Erythroblast (primary cell): ENCODE data around the gene YIF1A.

ENCODE experiments used
- GATA1 ChIP-seq: IDR thresholded peaks from 2 replicates; pipeline ENCODE4 v1.6.1; 2011; ENCODE audit warnings: low read depth, mild to moderate bottlenecking, control low read depth, low read length, moderate library complexity
- POLR2A ChIP-seq: IDR thresholded peaks from 2 replicates; pipeline ENCODE4 v1.6.1; 2011; ENCODE audit warnings: mild to moderate bottlenecking, low read length

GRCh38 chr11:66242095-66242765, 46.7 kb downstream of the YIF1A start:
- no peak for TF ChIP-seq POLR2A
- TF ChIP-seq GATA1: no peak
